Fibroblast of the aortic adventitia (primary cell): ENCODE results near the gene LAMA1. TPM values are rescaled to one million over a fixed set of nuclear protein-coding genes. Genes with fewer than 3 reads are reported as not detected.

ENCODE experiments used
- DNase-seq: peaks from one replicate; pipeline ENCODE4 v3.0.0-alpha.2; 2010; ENCODE audit warnings: low read depth
- H3K4me3 ChIP-seq: 2 replicates; pipeline ENCODE4 v1.5.1; 2011; ENCODE audit warnings: low read depth, mild to moderate bottlenecking, control low read depth, low read length, moderate library complexity
- total RNA-seq: library from RNA; depleted of rRNA; stranded (reverse); fragments of >200 nt; gene quantifications from 2 replicates; pipeline ENCODE4 v1.2.3, GENCODE V29; 2012; ENCODE audit warnings: low replicate concordance
- TF ChIP-seq, protein P1 (sequence below): IDR thresholded peaks from 2 replicates; pipeline ENCODE4 v1.5.1; 2011; ENCODE audit warnings: mild to moderate bottlenecking, low read length, control low read depth, inconsistent platforms; ENCODE audit not compliant: insufficient read depth

Gene LAMA1
- total RNA-seq, 1 donor = 3.5 TPM

DNA sequence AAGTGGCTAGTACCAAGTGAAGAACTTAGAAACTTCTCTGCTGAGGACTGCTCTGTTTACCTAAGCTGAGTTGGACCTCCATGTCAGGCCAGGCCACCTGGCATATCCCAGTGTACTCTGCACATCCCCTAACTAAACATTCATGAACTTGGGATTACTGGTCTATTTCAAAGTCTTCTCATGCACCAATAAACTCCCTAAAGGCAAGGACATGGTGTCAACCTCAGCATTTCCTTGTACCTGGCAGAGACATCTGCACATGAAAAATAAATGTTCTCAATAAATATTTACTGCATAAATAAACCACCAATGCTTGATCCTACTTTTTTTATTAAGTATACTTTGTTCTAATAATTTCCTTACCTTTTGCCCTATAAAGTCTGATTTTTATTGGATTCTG, 124.8 kb downstream of the LAMA1 start:
- H3K4me3 ChIP-seq = no peak overlapping the region
- TF ChIP-seq, protein P1, sequence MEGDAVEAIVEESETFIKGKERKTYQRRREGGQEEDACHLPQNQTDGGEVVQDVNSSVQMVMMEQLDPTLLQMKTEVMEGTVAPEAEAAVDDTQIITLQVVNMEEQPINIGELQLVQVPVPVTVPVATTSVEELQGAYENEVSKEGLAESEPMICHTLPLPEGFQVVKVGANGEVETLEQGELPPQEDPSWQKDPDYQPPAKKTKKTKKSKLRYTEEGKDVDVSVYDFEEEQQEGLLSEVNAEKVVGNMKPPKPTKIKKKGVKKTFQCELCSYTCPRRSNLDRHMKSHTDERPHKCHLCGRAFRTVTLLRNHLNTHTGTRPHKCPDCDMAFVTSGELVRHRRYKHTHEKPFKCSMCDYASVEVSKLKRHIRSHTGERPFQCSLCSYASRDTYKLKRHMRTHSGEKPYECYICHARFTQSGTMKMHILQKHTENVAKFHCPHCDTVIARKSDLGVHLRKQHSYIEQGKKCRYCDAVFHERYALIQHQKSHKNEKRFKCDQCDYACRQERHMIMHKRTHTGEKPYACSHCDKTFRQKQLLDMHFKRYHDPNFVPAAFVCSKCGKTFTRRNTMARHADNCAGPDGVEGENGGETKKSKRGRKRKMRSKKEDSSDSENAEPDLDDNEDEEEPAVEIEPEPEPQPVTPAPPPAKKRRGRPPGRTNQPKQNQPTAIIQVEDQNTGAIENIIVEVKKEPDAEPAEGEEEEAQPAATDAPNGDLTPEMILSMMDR = no peak
- DNase-seq = no peak

DNA sequence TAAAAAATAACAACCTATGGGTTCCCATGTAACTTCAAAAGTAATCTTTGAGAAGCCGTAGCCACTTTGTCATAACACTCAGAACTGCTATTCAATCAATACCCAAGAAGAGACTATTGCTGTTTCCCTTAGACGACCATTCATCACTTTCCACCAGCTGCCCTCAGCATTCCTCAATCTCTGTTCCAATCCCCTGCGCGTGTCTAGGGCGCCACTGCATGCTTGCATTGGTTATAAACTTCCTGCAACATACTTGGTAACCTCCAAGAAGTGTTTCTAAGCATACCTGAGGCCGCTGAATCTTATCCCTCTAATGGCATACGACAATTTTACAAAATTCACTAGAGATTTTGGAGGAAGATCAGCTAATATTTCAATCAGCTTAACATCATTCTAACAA, 134.2 kb downstream of the LAMA1 start:
- TF ChIP-seq, protein P1 = no peak
- no peak overlapping the region for H3K4me3 ChIP-seq
- DNase-seq = no peak

DNA sequence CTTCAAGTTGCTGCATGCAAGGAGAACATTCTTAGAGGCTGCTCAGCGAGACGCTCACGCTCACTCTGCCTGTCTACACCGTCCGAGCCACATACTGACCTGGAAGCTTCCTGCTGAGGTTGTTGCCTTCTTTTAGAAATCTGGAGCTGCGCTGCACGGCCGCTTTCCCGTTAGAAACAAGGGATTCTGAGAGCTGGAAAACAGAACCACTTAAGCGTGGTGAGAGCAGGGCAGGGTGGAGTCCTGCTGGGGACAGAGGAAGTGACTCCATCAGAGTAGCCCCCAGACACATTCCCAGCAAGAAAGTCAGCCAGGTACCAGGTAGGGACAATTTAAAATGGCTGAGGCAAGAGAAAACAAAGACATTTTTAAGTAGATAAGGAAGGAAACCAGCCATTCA, 135.2 kb downstream of the LAMA1 start:
- DNase-seq = no peak
- H3K4me3 ChIP-seq = no peak overlapping the region
- TF ChIP-seq, protein P1 = no peak

DNA sequence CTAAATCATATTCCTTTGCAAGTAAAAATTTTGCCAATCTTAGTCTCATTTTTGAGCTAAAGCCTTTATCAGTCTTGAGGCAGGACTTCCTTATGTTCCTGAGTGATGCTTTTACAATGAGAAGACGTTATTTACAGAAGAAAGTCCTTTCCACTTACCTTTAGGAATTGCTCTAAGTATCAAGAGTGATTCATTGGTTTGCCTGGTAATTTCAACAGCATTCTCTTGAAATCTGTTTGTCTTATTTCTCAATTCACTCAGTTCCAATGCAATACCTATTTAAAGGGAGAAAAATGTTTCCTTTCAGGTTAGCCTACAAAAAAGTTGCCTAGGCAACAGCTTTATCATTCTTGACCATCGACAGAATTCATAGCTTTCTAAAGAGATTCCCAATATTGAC, 137.2 kb downstream of the LAMA1 start:
- TF ChIP-seq, protein P1 = no peak
- H3K4me3 ChIP-seq = no peak overlapping the region
- no peak for DNase-seq

DNA sequence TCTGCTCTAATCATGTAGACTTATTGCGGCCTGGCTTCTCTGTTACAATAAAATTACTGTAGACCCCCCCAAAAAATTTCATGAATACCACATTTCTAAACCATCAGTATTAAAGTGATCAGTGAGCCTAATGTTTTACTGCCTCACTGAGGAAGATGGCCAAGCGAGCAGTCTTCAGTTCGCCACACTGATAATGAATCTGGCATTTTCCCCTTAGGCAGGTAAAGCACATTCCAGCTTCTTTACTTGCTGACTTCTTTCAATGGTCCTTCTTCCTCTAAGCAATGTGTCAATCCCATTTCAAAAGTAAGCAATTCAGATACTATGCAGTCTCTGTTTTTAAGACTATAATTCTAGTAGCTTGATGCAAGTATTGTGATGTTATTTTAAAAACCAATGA, 137.6 kb downstream of the LAMA1 start:
- no peak for DNase-seq
- H3K4me3 ChIP-seq = no peak overlapping the region
- TF ChIP-seq, protein P1 = no peak

DNA sequence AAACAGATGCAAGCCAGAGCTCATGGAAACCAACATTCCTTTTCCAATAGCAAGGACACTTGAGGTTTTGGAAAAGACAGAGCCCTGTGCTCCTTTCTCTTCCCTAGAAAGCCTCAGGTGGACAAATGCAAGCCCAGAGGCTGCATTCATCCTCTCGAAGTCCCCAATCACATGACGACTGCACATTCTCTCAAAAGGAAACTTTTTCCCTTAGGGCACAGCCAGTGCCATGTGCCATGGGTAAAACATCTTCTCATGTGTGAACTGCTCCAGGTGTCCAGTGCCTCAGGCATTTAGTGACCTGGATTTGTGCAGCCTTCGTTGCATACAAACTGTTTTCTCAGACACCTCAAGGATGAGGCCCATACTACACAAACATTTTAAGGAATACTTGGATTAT, 140.7 kb downstream of the LAMA1 start:
- H3K4me3 ChIP-seq = no peak overlapping the region
- DNase-seq = no peak
- TF ChIP-seq, protein P1 = no peak

DNA sequence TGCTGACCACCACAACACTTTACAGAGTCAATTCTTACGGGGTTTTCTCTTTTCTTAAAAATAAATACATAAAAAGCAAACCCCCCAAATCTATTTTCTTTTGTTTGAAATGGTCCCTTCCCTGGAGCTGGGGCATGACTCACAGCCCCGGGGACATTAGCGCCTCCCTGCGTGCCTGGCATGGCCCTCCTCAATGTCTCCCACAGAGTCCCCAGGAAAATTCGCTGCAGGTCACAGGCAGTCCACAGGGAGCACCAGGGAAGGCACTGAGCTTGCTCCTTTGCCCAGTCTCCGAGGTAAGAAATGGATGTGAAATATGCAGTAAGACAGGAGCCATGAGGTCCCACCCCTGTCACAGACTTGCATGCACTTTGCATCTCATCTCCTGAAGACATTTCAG, 142.5 kb downstream of the LAMA1 start:
- TF ChIP-seq, protein P1 = no peak
- H3K4me3 ChIP-seq = no peak overlapping the region
- DNase-seq = no peak
